ENCODE measurements around the gene GPSM3.

The GPSM3 gene

GRCh38 chr6:32173051-32173727, 19.3 kb downstream of the GPSM3 start:
- DNase-seq (ENCODE audit: low spot score), result peak; percentile 9

GRCh38 chr6:32171234-32171633, 21.2 kb downstream of the GPSM3 start:
- DNase-seq (ENCODE audit: low spot score), result no peak

GRCh38 chr6:32170294-32170693, 22.1 kb downstream of the GPSM3 start:
- no peak for DNase-seq (ENCODE audit: low spot score)

GRCh38 chr6:32168807-32169591, 23.4 kb downstream of the GPSM3 start:
- no peak for DNase-seq (ENCODE audit: low spot score)

GRCh38 chr6:32168350-32168749, 24.1 kb downstream of the GPSM3 start:
- DNase-seq (ENCODE audit: low spot score), result no peak

- DNase-seq (ENCODE audit: low spot score), result no peak
Observed at GRCh38 chr6:32167761-32168262, 24.6 kb downstream of the GPSM3 start.

- DNase-seq (ENCODE audit: low spot score), result no peak
Observed at GRCh38 chr6:32167154-32167760, 25.2 kb downstream of the GPSM3 start.

- no peak for DNase-seq (ENCODE audit: low spot score)
Observed at GRCh38 chr6:32166411-32167061, 25.9 kb downstream of the GPSM3 start.

- DNase-seq (ENCODE audit: low spot score), result no peak
Observed at GRCh38 chr6:32164295-32164694, 28.1 kb downstream of the GPSM3 start, which contains the start of gene EGFL8. Gene EGFL8, plus strand, starts transcription at chr6:32164595. Its CDS starts 1,571 bp downstream, at chr6:32166166.

GRCh38 chr6:32163559-32164258, 28.7 kb downstream of the GPSM3 start:
- no peak for DNase-seq (ENCODE audit: low spot score)

- DNase-seq (ENCODE audit: low spot score), result no peak
Observed at GRCh38 chr6:32158052-32158451, 34.4 kb downstream of the GPSM3 start.

- no peak for DNase-seq (ENCODE audit: low spot score)
Observed at GRCh38 chr6:32156891-32157290, 35.6 kb downstream of the GPSM3 start.

- peak; percentile 78 for DNase-seq (ENCODE audit: low spot score)
Observed at GRCh38 chr6:32154514-32155161, 37.8 kb downstream of the GPSM3 start.

- DNase-seq (ENCODE audit: low spot score), result peak; percentile 81
Observed at GRCh38 chr6:32153564-32154513, 38.6 kb downstream of the GPSM3 start, which contains the start of gene PPT2. Gene PPT2, plus strand, starts transcription at chr6:32154141. Its CDS starts 454 bp downstream, at chr6:32154595.

GRCh38 chr6:32152769-32153563, 39.5 kb downstream of the GPSM3 start:
- peak; percentile 18 for DNase-seq (ENCODE audit: low spot score)

GRCh38 chr6:32151863-32152768, 40.3 kb downstream of the GPSM3 start, which contains the start of gene PRRT1:
Gene PRRT1, minus strand, starts transcription at chr6:32151939. Its CDS starts 112 bp downstream, at chr6:32151827.
- DNase-seq (ENCODE audit: low spot score), result no peak

GRCh38 chr6:32151181-32151862, 41.1 kb downstream of the GPSM3 start:
- DNase-seq (ENCODE audit: low spot score), result no peak
